Loucy (cell line): ENCODE measurements around the gene CDX1.

ENCODE experiments used
- H2AFZ ChIP-seq: fragments of 200-600 bp; sonication (generic); 2 replicates; pipeline ENCODE4 v1.6.0; 2016; ENCODE audit warnings: antibody characterized with exemption, mild to moderate bottlenecking, low read length, moderate library complexity
- H3F3A ChIP-seq: fragments of 200-600 bp; 2 replicates; pipeline ENCODE4 v1.6.0; 2016; ENCODE audit warnings: antibody characterized with exemption, low read depth, mild to moderate bottlenecking
- H3K27me3 ChIP-seq: fragments of 200-600 bp; sonication (generic); 2 replicates; pipeline ENCODE4 v1.6.1; 2014; ENCODE audit warnings: low read length, mild to moderate bottlenecking; ENCODE audit not compliant: insufficient read depth, poor library complexity, severe bottlenecking
- H3K36me3 ChIP-seq: fragments of 200-600 bp; sonication (generic); 2 replicates; pipeline ENCODE4 v1.6.1; 2016; ENCODE audit warnings: low read length; ENCODE audit not compliant: insufficient read depth
- H3K4me1 ChIP-seq: fragments of 200-600 bp; sonication (generic); 2 replicates; pipeline ENCODE4 v1.5.1; 2014; ENCODE audit warnings: low read length, mild to moderate bottlenecking; ENCODE audit not compliant: insufficient read depth, poor library complexity, severe bottlenecking
- H3K4me2 ChIP-seq: fragments of 200-600 bp; sonication (generic); 2 replicates; pipeline ENCODE4 v1.6.0; 2014; ENCODE audit warnings: antibody characterized with exemption, low read length, low read depth, mild to moderate bottlenecking; ENCODE audit not compliant: poor library complexity, severe bottlenecking
- H3K4me3 ChIP-seq: fragments of 200-600 bp; sonication (generic); 2 replicates; pipeline ENCODE4 v1.5.1; 2014; ENCODE audit warnings: low read length, mild to moderate bottlenecking, mixed read lengths; ENCODE audit not compliant: poor library complexity, severe bottlenecking
- H3K79me2 ChIP-seq: fragments of 200-600 bp; sonication (generic); 2 replicates; pipeline ENCODE4 v1.6.1; 2014; ENCODE audit warnings: low read length; ENCODE audit not compliant: insufficient read depth
- H3K9ac ChIP-seq: fragments of 200-600 bp; sonication (generic); 2 replicates; pipeline ENCODE4 v1.6.0; 2014; ENCODE audit warnings: mild to moderate bottlenecking, low read depth, low read length, moderate library complexity; ENCODE audit not compliant: poor library complexity, severe bottlenecking
- H3K9me2 ChIP-seq: fragments of 200-600 bp; sonication (generic); replicated peaks from 2 replicates; pipeline ENCODE4 v1.6.1; 2016; ENCODE audit warnings: low read depth, low read length, mixed read lengths
- H3K9me3 ChIP-seq: fragments of 200-600 bp; sonication (generic); 2 replicates; pipeline ENCODE4 v1.6.1; 2014; ENCODE audit warnings: mild to moderate bottlenecking, antibody characterized with exemption, low read length, low read depth; ENCODE audit not compliant: insufficient read depth
- H4K20me1 ChIP-seq: fragments of 200-600 bp; sonication (generic); 2 replicates; pipeline ENCODE4 v1.6.0; 2014; ENCODE audit warnings: antibody characterized with exemption, low read length, mild to moderate bottlenecking; ENCODE audit not compliant: insufficient read depth, poor library complexity, severe bottlenecking
- EZH2phosphoT487 ChIP-seq: fragments of 200-600 bp; IDR thresholded peaks from 2 replicates; pipeline ENCODE4 v1.6.1; 2018; ENCODE audit warnings: antibody characterized with exemption, mild to moderate bottlenecking, moderate library complexity, borderline replicate concordance
- TF ChIP-seq, protein P1 (sequence below): fragments of 200-600 bp; sonication (generic); conservative IDR thresholded peaks from 2 replicates; pipeline ENCODE4 v1.5.1; 2014; ENCODE audit warnings: mild to moderate bottlenecking, antibody characterized with exemption, low read length

The CDX1 gene

GRCh38 chr5:150164211-150164980 lies 2.2 kb upstream of the CDX1 start:
- H4K20me1 ChIP-seq = no peaks in the 10 kb centered on the region

GRCh38 chr5:150166037-150166649 lies 435 bp upstream of the CDX1 start:
- H3K79me2 ChIP-seq = no peaks in the 10 kb centered on the region
- H3K9ac ChIP-seq = no peak overlapping the region
- no peaks in the 10 kb centered on the region for H3F3A ChIP-seq
- no peaks in the 10 kb centered on the region for H3K36me3 ChIP-seq
- no peak for TF ChIP-seq EZH2phosphoT487
- TF ChIP-seq, protein P1, sequence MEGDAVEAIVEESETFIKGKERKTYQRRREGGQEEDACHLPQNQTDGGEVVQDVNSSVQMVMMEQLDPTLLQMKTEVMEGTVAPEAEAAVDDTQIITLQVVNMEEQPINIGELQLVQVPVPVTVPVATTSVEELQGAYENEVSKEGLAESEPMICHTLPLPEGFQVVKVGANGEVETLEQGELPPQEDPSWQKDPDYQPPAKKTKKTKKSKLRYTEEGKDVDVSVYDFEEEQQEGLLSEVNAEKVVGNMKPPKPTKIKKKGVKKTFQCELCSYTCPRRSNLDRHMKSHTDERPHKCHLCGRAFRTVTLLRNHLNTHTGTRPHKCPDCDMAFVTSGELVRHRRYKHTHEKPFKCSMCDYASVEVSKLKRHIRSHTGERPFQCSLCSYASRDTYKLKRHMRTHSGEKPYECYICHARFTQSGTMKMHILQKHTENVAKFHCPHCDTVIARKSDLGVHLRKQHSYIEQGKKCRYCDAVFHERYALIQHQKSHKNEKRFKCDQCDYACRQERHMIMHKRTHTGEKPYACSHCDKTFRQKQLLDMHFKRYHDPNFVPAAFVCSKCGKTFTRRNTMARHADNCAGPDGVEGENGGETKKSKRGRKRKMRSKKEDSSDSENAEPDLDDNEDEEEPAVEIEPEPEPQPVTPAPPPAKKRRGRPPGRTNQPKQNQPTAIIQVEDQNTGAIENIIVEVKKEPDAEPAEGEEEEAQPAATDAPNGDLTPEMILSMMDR = no peak
- peaks cover 28% of the 10 kb centered on the region for H3K4me1 ChIP-seq
- H2AFZ ChIP-seq = no peak overlapping the region
- H3K27me3 ChIP-seq = no peaks in the 10 kb centered on the region
- no peaks in the 10 kb centered on the region for H4K20me1 ChIP-seq
- H3K9me3 ChIP-seq = no peaks in the 10 kb centered on the region
- H3K4me2 ChIP-seq = no peak overlapping the region
- no peaks in the 10 kb centered on the region for H3K9me2 ChIP-seq
- H3K4me3 ChIP-seq = no peak overlapping the region

More at GRCh38 chr5:150164211-150164980, 2.2 kb upstream of the CDX1 start:
- no peaks in the 10 kb centered on the region for H3K9me3 ChIP-seq
- no peaks in the 10 kb centered on the region for H3K79me2 ChIP-seq
- peak overlapping the region; percentile 30 for H3K4me2 ChIP-seq
- no peaks in the 10 kb centered on the region for H3F3A ChIP-seq
- no peaks in the 10 kb centered on the region for H3K27me3 ChIP-seq
- H3K4me3 ChIP-seq = no peak overlapping the region
- peaks cover 33% of the 10 kb centered on the region for H3K4me1 ChIP-seq
- H2AFZ ChIP-seq = peak overlapping the region; percentile 80
- no peak for TF ChIP-seq EZH2phosphoT487
- TF ChIP-seq, protein P1 = no peak
- no peaks in the 10 kb centered on the region for H3K9me2 ChIP-seq
- no peaks in the 10 kb centered on the region for H3K36me3 ChIP-seq
- peak overlapping the region; percentile 53 for H3K9ac ChIP-seq

- Histone ChIP-seq H3K36me3 (no peaks in the 10 kb centered on the region), H3F3A (no peaks in the 10 kb centered on the region), H3K27me3 (no peaks in the 10 kb centered on the region), H4K20me1 (no peaks in the 10 kb centered on the region), H2AFZ (no peak overlapping the region), H3K79me2 (no peaks in the 10 kb centered on the region), H3K4me2 (no peak overlapping the region), H3K4me1 (peaks cover 20% of the 10 kb centered on the region), H3K4me3 (no peak overlapping the region), H3K9ac (no peak overlapping the region), H3K9me2 (no peaks in the 10 kb centered on the region), H3K9me3 (no peaks in the 10 kb centered on the region)
- TF ChIP-seq EZH2phosphoT487 = no peak
- TF ChIP-seq, protein P1 = no peak
These were observed 903 bp downstream of the CDX1 start for GRCh38 chr5:150167512-150167850.
